Measurements from ENCODE around the gene BLTP2. TPM values are rescaled to one million over a fixed set of nuclear protein-coding genes. Genes with fewer than 3 reads are reported as not detected.

Gene BLTP2
- total RNA-seq, result 123 and 171 TPM in 2 replicates

DNA sequence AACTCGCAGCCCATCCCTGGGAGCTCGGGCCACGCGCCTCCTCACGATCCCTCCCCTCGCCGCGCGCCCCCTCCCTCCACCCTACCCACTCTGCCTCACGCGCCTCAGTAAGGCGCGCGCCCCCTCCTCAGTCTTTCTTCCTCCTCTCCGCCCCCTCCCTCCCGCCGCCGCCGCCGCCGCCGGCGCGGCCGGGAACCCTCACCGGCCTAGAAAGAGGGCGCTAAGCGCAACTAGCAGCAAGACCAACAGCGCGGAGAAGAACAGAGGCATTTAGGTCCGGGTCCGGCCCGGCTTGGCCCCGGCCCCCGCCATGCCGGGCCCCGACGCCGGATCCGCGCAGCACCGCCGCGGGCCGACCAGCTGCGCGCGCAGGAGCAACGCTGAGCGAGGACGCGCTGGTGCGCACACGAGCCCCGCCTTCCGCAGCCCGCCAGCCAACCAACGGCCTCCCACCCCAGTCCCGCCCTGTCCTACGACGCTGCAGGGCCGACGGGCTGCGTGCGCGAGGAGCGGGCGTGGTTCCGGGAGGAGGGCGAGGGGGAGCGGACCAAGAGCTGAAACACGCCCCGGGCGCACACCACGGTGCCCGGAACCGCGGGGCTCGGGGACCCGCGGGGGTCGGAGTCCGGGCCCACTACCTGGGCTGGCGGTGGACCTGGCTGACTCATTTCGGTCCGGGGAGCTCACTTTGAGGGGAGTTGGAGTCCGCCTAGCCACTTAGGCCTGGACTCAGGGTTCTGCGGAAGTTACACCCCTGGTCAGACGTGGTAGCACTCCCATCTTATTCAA, at the start of gene BLTP2:
TSS of gene BLTP2 (minus strand) at position 372 of the 789 bp plus-strand sequence. CDS start at position 270, 102 bp downstream.

DNA sequence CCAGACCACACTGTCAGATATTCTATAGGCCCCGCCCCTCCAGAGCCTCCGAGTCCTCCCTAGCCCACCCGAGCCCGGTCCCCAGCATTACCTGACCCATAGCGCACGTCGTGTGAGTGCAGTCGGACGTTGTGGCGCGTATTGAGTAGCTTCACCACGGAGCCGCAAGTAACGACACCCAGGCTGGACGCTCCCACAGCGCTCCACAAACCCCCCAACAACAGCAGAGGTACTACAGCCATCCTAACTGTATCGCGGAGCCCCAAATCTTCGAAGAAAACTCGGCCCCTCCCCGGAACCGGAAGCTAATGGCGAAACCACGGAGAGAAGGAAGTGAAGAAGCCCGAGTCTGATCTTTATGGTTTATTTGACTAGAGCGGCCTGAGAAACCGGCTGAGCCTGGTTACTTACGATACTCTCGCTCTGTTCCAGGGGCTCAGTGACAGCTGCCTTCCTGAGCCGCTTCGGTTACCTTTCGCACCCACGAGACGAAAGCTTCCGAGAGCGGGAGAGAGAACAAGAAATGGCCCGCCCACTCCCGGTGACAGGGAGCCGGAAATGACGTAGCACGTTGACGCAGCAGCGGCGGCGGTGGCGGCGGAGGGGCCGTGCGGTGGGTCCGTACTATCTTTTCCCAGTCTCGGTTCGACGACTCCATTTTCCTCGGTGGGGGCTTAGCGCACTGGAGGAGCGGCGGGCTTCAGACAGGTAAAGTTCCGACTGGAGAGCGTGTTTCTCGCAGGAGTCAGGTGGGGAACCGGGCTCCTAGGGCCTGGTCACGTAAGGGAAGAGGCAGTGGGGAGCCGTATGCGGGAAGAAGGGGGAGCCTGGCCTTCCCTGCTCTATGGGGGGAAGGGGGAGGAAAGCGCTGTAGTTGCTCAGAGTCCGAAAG, 16.9 kb upstream of the BLTP2 start, which contains the start of the genes SDF2 and SUPT6H:
TSS of gene SDF2 (minus strand) at position 272 of the 892 bp plus-strand sequence. CDS start at position 242, 30 bp downstream.
TSS of gene SUPT6H (plus strand) at position 571 of the 892 bp plus-strand sequence. CDS start 11,197 bp downstream, outside the sequence.

GRCh38 chr17:28613931-28614381, 31.0 kb downstream of the BLTP2 start, which contains the start of gene RSKR:
TSS of gene RSKR (minus strand) at chr17:28614185. CDS start at chr17:28614161, 24 bp downstream.

GRCh38 chr17:28598799-28599310, 46.1 kb downstream of the BLTP2 start, which contains the start of gene SPAG5:
TSS of gene SPAG5 (minus strand) at chr17:28599025. CDS start at chr17:28598946, 79 bp downstream.

Other genes with a start within 250 kb of the BLTP2 start
- gene SLC46A1, start 238.9 kb downstream of the BLTP2 start, total RNA-seq, result 5.1 and 7.0 TPM in 2 replicates
- gene SLC13A2, start 171.5 kb downstream of the BLTP2 start, total RNA-seq, result not detected in 2 replicates
- gene FOXN1, start 138.8 kb downstream of the BLTP2 start, total RNA-seq, result not detected in 2 replicates
- gene UNC119, start 92.5 kb downstream of the BLTP2 start, total RNA-seq, result 24.7 and 33.0 TPM in 2 replicates
- 47.4 and 48.5 TPM in 2 replicates for gene PIGS, start 73.6 kb downstream of the BLTP2 start, total RNA-seq
- gene ALDOC, start 68.3 kb downstream of the BLTP2 start, total RNA-seq, result 121 and 159 TPM in 2 replicates
- 4.7 and 5.4 TPM in 2 replicates for gene SPAG5, start 46.1 kb downstream of the BLTP2 start, total RNA-seq
- 4.4 and 4.6 TPM in 2 replicates for gene RSKR, start 31.0 kb downstream of the BLTP2 start, total RNA-seq
- gene SDF2, start 16.7 kb upstream of the BLTP2 start, total RNA-seq, result 65.4 and 81.8 TPM in 2 replicates
- gene SUPT6H, start 17.0 kb upstream of the BLTP2 start, total RNA-seq, result 42.8 and 52.9 TPM in 2 replicates
- gene PROCA1, start 66.7 kb upstream of the BLTP2 start, total RNA-seq, result 1.0 and 1.1 TPM in 2 replicates
- gene RAB34, start 72.7 kb upstream of the BLTP2 start, total RNA-seq, result 190 and 212 TPM in 2 replicates
- 979 and 1,044 TPM in 2 replicates for gene RPL23A, start 74.8 kb upstream of the BLTP2 start, total RNA-seq
- gene TLCD1, start 81.1 kb upstream of the BLTP2 start, total RNA-seq, result 4.3 and 7.5 TPM in 2 replicates
- 3.0 and 3.8 TPM in 2 replicates for gene NEK8, start 83.6 kb upstream of the BLTP2 start, total RNA-seq
- gene TRAF4, start 98.9 kb upstream of the BLTP2 start, total RNA-seq, result 16.2 and 24.2 TPM in 2 replicates
- gene FAM222B, start 197.6 kb upstream of the BLTP2 start, total RNA-seq, result 1.4 and 3.0 TPM in 2 replicates
- gene ERAL1, start 209.9 kb upstream of the BLTP2 start, total RNA-seq, result 12.7 and 15.6 TPM in 2 replicates